Activated CD8-positive, alpha-beta memory T cell treated with anti-CD3 and anti-CD28 coated beads, Interleukin-2, amount 50 U/mL, for 48 hours (primary cell): ENCODE measurements around the gene ARID1B.
"Not testable (repeated sequence)": the region's sequence is repeated elsewhere in the genome, so short reads cannot be mapped to it uniquely, and the experiment has no call there.

ENCODE experiments used
- DNase-seq: peaks from one replicate; pipeline ENCODE4 v3.0.0-alpha.2; 2020

ARID1B gene

DNA sequence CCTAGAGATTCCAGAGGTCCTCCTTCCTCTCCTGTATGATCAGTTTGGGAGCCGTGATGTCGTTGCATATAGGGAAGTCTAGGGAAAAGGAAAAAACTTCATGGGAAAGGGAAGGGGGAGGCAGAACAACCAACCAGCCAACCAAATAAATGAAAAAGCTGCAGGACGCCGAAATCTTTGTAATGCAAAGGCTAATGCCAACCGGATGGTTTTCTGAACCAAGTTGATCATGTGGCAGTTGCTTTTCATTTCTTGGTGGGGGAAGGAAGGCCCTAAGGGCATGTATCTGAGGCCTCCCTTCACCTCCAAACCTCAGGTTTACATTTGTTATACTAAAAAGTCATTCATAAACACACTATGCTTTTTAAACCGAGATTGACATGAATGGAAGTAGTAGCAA lies 167.2 kb downstream of the ARID1B start:
- no peak for DNase-seq

DNA sequence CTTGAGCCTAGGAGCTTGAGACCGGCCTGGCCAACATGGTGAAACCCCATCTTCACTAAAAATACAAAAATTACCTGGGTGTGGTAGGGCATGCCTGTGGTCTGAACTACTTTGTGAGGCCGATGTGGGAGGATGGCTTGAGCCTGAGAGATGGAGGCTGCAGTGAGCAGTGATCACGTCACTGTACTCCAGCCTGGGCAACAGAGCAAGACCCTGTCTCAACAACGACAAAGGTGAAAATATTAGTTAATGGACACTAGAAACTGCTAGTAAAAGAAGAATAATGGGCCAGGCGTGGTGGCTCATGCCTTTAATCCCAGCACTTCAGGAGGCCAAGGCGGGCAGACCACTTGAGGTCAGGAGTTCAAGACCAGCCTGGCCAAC lies 168.6 kb downstream of the ARID1B start:
- DNase-seq = not testable (repeated sequence)

GRCh38 chr6:156946370-156946936 lies 169.3 kb downstream of the ARID1B start:
- DNase-seq = no peak

- DNase-seq = no peak
These were observed 171.1 kb downstream of the ARID1B start for GRCh38 chr6:156948277-156948676.

- DNase-seq = no peak
These were observed 171.6 kb downstream of the ARID1B start for GRCh38 chr6:156948807-156949206.

DNA sequence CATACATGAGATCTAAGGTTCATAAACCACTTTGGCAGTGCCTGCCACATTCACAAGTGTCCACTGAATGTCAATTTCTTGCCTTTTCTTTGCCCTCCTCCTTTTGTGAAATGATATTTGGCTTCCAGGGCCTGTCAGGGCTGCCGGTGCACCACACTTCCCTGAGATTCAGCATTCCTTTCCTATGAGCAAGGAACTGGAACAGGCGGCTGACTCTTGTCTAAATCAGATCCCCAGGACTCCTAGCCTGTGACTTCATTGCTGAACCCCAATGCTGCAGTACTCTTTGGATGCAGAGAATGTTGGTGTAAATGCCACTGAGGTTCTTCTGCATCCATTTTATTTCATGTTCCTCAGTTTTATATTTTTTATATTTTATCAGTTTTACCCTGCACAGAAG lies 172.2 kb downstream of the ARID1B start:
- DNase-seq = no peak

DNA sequence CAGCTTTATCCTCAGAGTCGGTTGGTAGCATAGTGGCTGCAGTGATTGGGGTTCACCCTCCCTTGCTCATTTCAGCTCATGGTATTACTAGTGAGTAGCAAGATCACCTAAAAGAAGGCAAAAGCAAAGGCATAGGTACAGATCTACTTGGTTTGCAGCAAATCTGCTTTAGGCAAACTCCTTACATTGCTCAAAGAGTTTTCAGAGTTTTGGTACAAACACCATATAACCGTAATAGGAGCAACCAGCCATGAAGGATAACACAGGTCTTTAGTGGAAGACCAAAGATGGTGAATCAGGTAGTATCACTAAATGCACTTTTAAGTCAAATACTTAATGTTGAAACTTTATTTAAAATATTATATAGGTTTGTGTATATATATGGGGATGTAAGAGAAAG lies 172.9 kb downstream of the ARID1B start:
- no peak for DNase-seq

GRCh38 chr6:156950531-156950930 lies 173.4 kb downstream of the ARID1B start:
- DNase-seq = no peak

DNA sequence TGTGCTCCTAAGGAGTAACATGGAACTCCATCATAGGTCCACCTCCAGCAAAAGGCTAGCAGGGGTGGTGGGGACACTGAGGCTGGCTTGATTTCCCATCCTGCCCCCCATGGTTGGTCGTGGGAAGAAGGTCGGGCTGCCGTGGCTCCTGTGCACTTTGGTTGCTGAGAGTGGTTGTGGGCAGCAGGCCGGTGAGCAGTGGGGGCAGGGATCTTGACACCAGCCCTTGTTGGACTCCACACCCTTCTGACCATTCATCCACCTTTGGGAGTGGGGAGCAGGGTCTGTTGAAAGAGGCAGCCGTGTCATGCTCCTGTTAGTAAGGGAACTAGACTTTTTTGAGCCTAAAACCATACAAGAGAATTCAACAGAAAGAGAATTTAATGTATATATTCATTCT lies 175.2 kb downstream of the ARID1B start:
- DNase-seq = no peak

DNA sequence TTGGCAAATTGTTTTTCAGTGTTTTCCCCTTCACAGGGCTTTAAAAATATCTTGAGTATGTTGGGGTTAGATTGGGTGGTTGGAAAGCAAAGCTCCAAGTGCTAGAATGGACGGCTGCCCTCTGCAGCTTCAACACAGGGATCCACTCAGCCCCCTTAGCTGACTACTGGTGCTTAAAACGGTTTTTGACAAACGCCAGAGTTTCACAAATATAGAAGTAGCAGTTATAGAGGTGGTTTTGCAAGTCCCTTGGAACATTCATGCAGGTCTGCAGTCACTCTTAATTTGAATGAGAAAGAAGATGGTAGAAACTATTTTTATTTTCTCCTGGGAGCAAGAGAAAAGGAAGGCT lies 175.9 kb downstream of the ARID1B start:
- no peak for DNase-seq

- DNase-seq = no peak
These were observed 176.4 kb downstream of the ARID1B start for GRCh38 chr6:156953479-156954146.

GRCh38 chr6:156954191-156954590 lies 177.0 kb downstream of the ARID1B start:
- no peak for DNase-seq

- no peak for DNase-seq
These were observed 177.6 kb downstream of the ARID1B start for GRCh38 chr6:156954816-156955215.

DNA sequence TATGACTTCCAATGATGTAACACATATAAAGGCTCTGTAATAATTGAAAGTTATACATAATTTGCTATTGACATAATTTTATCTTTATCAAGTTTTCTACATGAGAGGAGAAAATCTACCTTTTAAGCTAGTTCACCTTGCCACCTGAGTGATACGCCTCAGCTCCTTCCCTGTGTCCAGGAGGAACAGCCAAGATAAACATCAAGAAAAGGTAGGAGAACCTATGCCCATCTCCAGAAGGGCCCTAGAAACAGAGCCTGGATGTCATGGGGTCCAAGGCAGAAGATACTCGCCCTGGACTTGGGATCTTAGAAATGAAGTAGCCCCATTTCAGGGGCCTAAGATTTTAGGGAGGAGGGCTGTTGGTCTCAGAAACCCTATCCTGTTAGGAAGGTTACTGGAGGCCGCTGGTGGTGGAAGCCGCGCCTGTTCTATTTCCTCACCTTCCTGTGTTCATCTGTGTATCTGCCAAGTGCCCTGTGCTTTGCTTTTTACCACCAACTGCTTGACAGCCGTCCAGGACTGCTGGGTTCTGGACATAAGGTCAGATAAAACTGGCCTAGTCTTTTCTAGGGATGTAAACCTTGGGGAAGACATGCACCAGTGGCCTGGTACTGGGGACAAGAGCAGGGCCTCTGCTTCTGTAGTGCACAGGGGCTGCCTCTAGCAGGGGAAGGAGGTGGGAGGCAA lies 178.5 kb downstream of the ARID1B start:
- no peak for DNase-seq

DNA sequence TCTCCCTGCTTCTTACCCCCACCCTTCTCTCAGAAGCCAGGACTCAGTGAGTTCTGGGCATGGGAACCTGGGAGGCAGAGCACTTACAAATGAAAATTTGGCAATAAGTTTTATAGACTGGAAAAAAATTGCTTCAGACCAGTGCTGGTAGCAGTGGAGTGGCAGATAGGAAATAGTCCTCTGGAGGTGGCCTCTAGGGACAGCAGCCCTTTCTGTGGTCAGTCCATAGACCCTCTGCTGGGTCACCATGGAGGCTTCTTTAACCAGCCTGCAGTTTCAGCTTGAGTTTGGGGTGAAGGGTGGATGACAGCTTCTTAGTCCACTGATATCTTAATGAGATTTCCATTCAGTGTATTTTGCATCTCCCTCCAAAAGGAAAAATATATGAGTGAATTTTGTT lies 179.1 kb downstream of the ARID1B start:
- DNase-seq = no peak

- no peak for DNase-seq
These were observed 180.9 kb downstream of the ARID1B start for GRCh38 chr6:156957931-156958547.

- no peak for DNase-seq
These were observed 183.3 kb downstream of the ARID1B start for GRCh38 chr6:156960525-156960924.

DNA sequence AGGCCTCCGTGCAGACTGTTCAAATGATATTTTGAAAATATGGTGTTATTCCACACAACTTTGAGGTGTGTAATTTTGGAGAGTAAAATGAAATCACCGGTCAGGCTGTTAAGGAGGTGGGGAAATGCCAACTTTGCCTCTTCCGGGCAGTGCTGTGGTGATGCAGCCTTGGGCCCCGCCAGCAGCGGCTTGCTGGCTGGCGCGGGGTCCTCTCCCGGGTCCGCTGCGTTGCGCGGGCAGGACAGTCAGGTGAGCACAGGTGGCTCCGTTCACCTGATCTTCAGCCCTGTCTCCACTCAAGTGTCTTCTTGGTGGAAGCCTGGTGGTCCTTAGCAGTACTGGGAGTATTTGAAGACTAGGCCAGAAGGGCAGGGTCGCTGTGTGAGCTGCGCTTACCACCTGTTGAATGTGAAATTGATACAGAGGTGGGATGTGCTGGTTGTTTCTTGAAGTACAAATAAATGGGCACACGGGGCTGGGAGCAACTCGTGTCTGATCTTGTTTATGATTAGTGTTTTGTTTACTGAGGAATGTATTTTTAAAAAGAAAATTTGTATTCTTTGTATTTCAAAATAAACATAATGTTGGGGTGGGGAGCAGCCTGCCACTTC lies 184.2 kb downstream of the ARID1B start:
- no peak for DNase-seq

DNA sequence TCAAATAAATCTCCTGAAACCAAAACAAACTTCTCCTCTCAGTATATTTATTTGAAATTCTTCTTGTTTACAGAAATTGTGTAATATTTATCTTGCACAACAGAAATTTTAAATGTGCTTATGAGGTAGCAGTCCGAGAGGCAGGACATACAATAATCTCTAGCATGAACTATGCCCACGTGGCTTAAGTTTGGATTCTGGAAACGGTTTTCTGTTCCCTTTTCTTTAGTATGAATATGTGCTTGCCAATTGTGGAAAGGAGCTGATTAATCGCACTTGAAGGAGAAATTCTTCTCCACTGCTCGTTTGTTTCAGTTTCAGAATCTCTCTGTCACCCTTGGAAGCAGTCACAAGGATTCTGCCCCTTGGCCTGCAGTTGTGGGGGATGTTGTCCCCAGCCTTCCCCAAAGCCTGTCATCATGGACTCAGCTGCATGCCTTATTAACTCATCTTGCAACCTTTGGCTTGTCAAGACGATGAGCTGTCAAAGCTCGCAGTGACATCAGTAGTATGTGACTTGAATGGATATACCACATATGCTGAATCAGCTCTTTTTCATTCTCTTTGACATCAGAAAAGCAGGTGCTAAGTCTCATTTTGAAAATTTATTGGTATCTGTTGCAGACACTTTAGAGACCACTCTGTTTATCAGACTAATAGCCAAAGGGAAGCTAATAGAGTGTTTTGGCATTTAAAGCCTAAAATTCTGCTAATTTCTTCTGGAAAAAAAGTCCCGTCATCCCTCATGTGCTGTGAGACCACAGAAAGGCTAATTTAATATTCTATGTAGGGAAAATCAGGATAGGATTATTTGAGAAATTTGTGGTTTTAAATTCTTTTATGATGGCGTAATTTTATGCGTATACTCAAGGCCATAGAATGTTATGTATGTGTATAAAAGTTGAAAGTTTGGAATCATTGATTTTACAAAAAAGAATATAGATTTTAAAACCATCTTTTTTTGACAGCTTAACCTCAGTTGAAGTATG lies 186.8 kb downstream of the ARID1B start:
- no peak for DNase-seq

DNA sequence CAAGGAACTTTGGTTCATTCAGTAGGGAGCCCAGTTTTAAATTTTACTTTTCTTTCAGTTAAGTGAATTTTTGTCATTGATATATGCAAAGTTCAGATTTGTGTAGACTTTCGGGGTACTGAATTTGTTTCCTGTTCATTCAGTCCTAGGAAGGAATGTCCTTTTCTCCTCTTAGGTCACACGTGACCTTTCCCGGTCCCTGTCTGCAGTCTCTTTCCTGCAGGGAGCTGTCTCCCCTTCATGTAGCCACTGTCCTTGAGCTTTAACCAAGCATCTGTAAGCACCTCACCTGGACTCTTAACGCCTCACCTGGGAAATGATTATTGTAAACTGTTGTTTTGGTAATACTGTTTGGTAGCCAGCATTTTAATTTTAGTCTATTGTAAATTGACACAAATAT lies 190.7 kb downstream of the ARID1B start:
- no peak for DNase-seq

- DNase-seq = no peak
These were observed 192.1 kb downstream of the ARID1B start for GRCh38 chr6:156969233-156969632.

DNA sequence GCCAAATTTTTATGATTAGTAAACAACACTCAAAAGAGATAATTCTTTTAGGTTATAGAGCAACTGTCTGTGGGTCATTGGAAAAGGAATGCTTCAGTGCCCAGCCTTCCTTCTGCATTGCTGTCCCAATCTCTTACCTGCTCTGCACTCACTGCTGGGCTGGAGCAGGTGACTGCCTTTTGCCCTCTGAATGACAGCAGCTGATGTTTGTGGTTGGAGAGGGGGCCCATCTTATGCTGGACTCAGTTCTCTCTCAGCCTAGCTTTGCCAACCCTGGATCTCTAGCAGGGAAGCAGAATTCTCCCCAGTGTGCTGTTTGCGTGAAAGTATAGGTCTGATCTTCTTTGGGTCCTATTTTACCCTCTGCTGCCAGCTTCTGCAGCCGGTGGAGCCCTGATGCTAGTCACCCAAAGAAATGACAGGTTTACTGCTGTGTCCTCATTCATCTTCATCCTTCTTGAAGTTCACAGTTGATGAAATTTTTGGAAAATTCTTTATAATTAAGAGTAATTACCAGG lies 193.5 kb downstream of the ARID1B start:
- DNase-seq = no peak
